Prostate gland (tissue), 2 donors: ENCODE results near the gene CCNF.
A peak's percentile ranks its signal among the peaks of the same experiment; 100 is the strongest.

ENCODE experiments used
- POLR2AphosphoS5 ChIP-seq: sonication (generic); formaldehyde crosslinking; IDR thresholded peaks from one replicate; pipeline ENCODE4 v1.6.1; 2017; ENCODE audit warnings: antibody characterized with exemption
- TF ChIP-seq, protein P1 (sequence below), 4 experiments: fragments of 200-600 bp in 2 of 4; fragments of 450-650 bp in 2 of 4; sonication (generic) in 2 of 4; IDR thresholded peaks; 1 replicate in 3 of 4; 2 replicates in 1 of 4; pipeline ENCODE4 v1.5.1; 2016 to 2019; ENCODE audit warnings: antibody characterized with exemption in 4 of 4, mild to moderate bottlenecking in 2 of 4, moderate library complexity in 2 of 4

DNA sequence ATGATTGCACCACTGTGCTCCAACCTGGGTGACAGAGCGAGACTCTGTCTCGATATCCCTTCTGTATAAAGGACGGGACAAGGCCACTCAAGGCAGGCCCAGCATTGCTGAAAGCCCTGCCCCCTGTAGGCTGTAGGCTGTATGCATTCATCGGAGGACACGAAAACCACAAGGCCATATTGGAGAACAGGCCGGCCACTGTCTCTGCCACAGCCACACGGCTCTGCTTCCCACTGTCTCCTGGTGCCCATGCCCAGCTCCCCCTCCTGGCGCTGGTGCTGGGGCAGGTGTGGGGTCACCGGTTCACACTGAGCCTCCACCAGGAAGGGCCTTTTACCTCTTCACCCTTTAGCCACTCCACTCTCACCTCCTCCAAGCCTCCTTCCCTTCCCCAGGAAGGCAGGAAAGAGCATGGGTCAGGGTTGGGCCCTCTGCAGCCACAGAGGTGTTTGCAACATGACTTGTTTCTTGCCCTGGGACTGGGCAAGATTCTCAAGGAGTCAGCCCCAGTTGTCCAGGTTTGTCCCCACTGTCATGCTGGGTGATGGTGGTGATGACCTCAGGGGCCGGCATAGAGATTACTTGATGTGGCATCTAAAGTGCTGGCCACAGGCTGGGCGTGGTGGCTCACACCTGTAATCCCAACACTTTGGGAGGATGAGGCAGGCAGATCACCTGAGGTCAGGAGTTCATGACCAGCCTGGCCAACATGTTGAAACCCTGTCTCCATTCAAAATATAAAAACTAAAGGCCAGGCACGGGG is 36.6 kb downstream of the CCNF start:
- TF ChIP-seq, protein P1, sequence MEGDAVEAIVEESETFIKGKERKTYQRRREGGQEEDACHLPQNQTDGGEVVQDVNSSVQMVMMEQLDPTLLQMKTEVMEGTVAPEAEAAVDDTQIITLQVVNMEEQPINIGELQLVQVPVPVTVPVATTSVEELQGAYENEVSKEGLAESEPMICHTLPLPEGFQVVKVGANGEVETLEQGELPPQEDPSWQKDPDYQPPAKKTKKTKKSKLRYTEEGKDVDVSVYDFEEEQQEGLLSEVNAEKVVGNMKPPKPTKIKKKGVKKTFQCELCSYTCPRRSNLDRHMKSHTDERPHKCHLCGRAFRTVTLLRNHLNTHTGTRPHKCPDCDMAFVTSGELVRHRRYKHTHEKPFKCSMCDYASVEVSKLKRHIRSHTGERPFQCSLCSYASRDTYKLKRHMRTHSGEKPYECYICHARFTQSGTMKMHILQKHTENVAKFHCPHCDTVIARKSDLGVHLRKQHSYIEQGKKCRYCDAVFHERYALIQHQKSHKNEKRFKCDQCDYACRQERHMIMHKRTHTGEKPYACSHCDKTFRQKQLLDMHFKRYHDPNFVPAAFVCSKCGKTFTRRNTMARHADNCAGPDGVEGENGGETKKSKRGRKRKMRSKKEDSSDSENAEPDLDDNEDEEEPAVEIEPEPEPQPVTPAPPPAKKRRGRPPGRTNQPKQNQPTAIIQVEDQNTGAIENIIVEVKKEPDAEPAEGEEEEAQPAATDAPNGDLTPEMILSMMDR (IDR thresholded peaks at IDR 0.05), result peak in 1 of 4 experiments; percentile 7
- no peak for TF ChIP-seq POLR2AphosphoS5
